K562 (cell line): ENCODE measurements around the gene VCAN. TPM values are rescaled to one million over a fixed set of nuclear protein-coding genes. Genes with fewer than 3 reads are reported as not detected.

Experiments used
- ATAC-seq: fragments of 200-7000 bp; cut with Tn5 transposase; 3 replicates; pipeline ENCODE4 v1.9.1; 2020; ENCODE audit warnings: moderate library complexity
- BruUV-seq: library from RNA; stranded (reverse); fragments of 400-500 nt; replicated peaks from 2 replicates; lab custom pipeline; 2021; lab: Mats Ljungman, UMichigan
- CTCF ChIA-PET: fragments of 300-600 bp; formaldehyde crosslinking; extraction: SDS; loops from one replicate; lab custom pipeline; 2021; ENCODE audit warnings: low intra/inter-chr PET ratio; lab: Yijun Ruan, JAX
- POLR2A ChIA-PET: fragments of 300-600, 350-650 bp; sonication (Branson Sonifier 250); formaldehyde crosslinking; extraction: SDS; loops from one replicate; lab custom pipeline; 2021; ENCODE audit warnings: antibody characterized with exemption, inconsistent platforms; lab: Yijun Ruan, JAX
- DNase-seq, 4 experiments: peaks; one replicate each; pipeline versions ENCODE4 v3.0.0 to v3.0.0-alpha.2; 2011 to 2018; ENCODE audit warnings: low spot score in 3 of 4, mixed read lengths in 3 of 4; ENCODE audit errors: extremely low read depth in 1 of 4
- FAIRE-seq: peaks from 2 replicates; lab custom pipeline; 2011; peaks lifted over from hg19 to GRCh38; lab: Jason Lieb, UNC
- H2AFZ ChIP-seq: 2 replicates; pipeline ENCODE4 v1.6.0; 2011; ENCODE audit warnings: low read depth, low read length, control low read depth, inconsistent platforms
- H3K27ac ChIP-seq: fragments of 200-600 bp; 3 replicates; pipeline ENCODE4 v1.8.0; 2011; ENCODE audit warnings: low read depth, mild to moderate bottlenecking, control low read depth, inconsistent platforms, low read length, moderate library complexity, mixed read lengths; ENCODE audit errors: extremely low read depth
- H3K27me3 ChIP-seq, 2 experiments: fragments of 300-600 bp in 1 of 2; 2 replicates in 1 of 2; 3 replicates in 1 of 2; pipeline versions ENCODE4 v1.6.0 to v1.8.0; 2011; ENCODE audit warnings: inconsistent platforms in 2 of 2, low read length in 2 of 2, mild to moderate bottlenecking in 1 of 2, mixed read lengths in 1 of 2, moderate library complexity in 1 of 2; ENCODE audit not compliant: control insufficient read depth in 2 of 2, insufficient read depth in 2 of 2
- H3K36me3 ChIP-seq: fragments of 300-600 bp; 3 replicates; pipeline ENCODE4 v1.8.0; 2011; ENCODE audit warnings: mild to moderate bottlenecking, low read length, inconsistent platforms; ENCODE audit not compliant: control insufficient read depth, insufficient read depth
- H3K4me1 ChIP-seq, 2 experiments: fragments of 200-600 bp in 1 of 2; replicated peaks in 1 of 2; 2 replicates in 1 of 2; 3 replicates in 1 of 2; pipeline versions ENCODE4 v1.5.1 to v1.8.0; 2011; ENCODE audit warnings: inconsistent platforms in 2 of 2, low read length in 2 of 2, mild to moderate bottlenecking in 1 of 2, mixed read lengths in 1 of 2, moderate library complexity in 1 of 2; ENCODE audit not compliant: control insufficient read depth in 2 of 2, insufficient read depth in 2 of 2
- H3K4me2 ChIP-seq: 2 replicates; pipeline ENCODE4 v1.6.1; 2011; ENCODE audit warnings: low read length, control low read depth, inconsistent platforms, mixed read lengths; ENCODE audit not compliant: insufficient read depth
- H3K4me3 ChIP-seq: fragments of 200-600 bp; sonication (generic), shearing (Covaris generic); 2 replicates; pipeline ENCODE4 v1.5.1; 2016; ENCODE audit warnings: control low read depth, inconsistent platforms
- H3K79me2 ChIP-seq: fragments of 200-600 bp; 3 replicates; pipeline ENCODE4 v1.8.0; 2011; ENCODE audit warnings: low read length, inconsistent platforms; ENCODE audit not compliant: control insufficient read depth, insufficient read depth
- H3K9ac ChIP-seq, 2 experiments: 2 replicates each; pipeline versions ENCODE4 v1.6.0 to v1.6.1; 2011; ENCODE audit warnings: low read depth in 2 of 2, low read length in 2 of 2, control low read depth in 1 of 2, inconsistent platforms in 1 of 2, mild to moderate bottlenecking in 1 of 2, mixed read lengths in 1 of 2; ENCODE audit not compliant: insufficient read depth in 1 of 2
- H3K9me1 ChIP-seq: one replicate; pipeline ENCODE4 v1.6.0; 2011; ENCODE audit warnings: inconsistent platforms, mild to moderate bottlenecking, low read length, moderate library complexity; ENCODE audit not compliant: control insufficient read depth, insufficient read depth
- H3K9me3 ChIP-seq: replicated peaks from 2 replicates; pipeline ENCODE4 v1.5.1; 2011; ENCODE audit warnings: low read depth, low read length, inconsistent platforms; ENCODE audit not compliant: control insufficient read depth, insufficient read depth
- H4K20me1 ChIP-seq: replicated peaks from 2 replicates; pipeline ENCODE4 v1.6.1; 2011; ENCODE audit warnings: low read length, inconsistent platforms, mixed read lengths; ENCODE audit not compliant: control insufficient read depth, insufficient read depth
- COPS2 ChIP-seq: fragments of 450-650 bp; conservative IDR thresholded peaks from 2 replicates; pipeline ENCODE4 v1.6.1; 2016; ENCODE audit warnings: mild to moderate bottlenecking, moderate library complexity
- CTCF ChIP-seq, 3 experiments: IDR thresholded peaks in 2 of 3; conservative IDR thresholded peaks in 1 of 3; 2 replicates each; pipeline ENCODE4 v1.5.1; 2011 to 2012; ENCODE audit warnings: low read length in 3 of 3, mild to moderate bottlenecking in 3 of 3, control low read depth in 2 of 3, improper control_type of control experiment in 1 of 3, inconsistent platforms in 1 of 3, low read depth in 1 of 3, mixed read lengths in 1 of 3, moderate library complexity in 1 of 3; ENCODE audit not compliant: insufficient read depth in 2 of 3
- FOXM1 ChIP-seq, 2 experiments: fragments of 450-650 bp in 1 of 2; sonication (generic) in 1 of 2; formaldehyde crosslinking in 1 of 2; IDR thresholded peaks; 2 replicates each; pipeline versions ENCODE4 v1.6.1 to v1.9.0; 2017 to 2022; ENCODE audit warnings: low read depth in 2 of 2, mild to moderate bottlenecking in 2 of 2, missing genetic modification reagents in 1 of 2, moderate library complexity in 1 of 2
- HOMEZ ChIP-seq: fragments of 250-450 bp; sonication (Bioruptor Pico); IDR thresholded peaks from 2 replicates; pipeline ENCODE4 v1.4.0; 2020; ENCODE audit warnings: mild to moderate bottlenecking, moderate library complexity
- NCOA1 ChIP-seq: fragments of 450-650 bp; IDR thresholded peaks from 2 replicates; pipeline ENCODE4 v1.6.1; 2016; ENCODE audit warnings: low read depth
- PBX2 ChIP-seq, 2 experiments: IDR thresholded peaks in 1 of 2; conservative IDR thresholded peaks in 1 of 2; 2 replicates each; pipeline ENCODE4 v1.6.1; 2016; ENCODE audit warnings: low read depth in 2 of 2, mild to moderate bottlenecking in 1 of 2, missing compliant biosample characterization in 1 of 2, missing genetic modification characterization in 1 of 2, moderate library complexity in 1 of 2
- SAFB ChIP-seq: fragments of 200-400 bp; formaldehyde crosslinking; IDR thresholded peaks from 2 replicates; pipeline ENCODE4 v1.6.1; 2017; ENCODE audit warnings: low read depth, low read length, borderline replicate concordance
- SRSF3 ChIP-seq: fragments of 200-400 bp; formaldehyde crosslinking; IDR thresholded peaks from 2 replicates; pipeline ENCODE4 v1.6.1; 2016; ENCODE audit warnings: mild to moderate bottlenecking, low read length, moderate library complexity; ENCODE audit not compliant: insufficient read depth
- TEAD1 ChIP-seq, 2 experiments: fragments of 450-650 bp in 1 of 2; sonication (generic) in 1 of 2; formaldehyde crosslinking; IDR thresholded peaks; 2 replicates each; pipeline versions ENCODE4 v1.4.0 to v1.8.0; 2020 to 2022; ENCODE audit warnings: mild to moderate bottlenecking in 2 of 2, missing genetic modification reagents in 1 of 2
- TEAD4 ChIP-seq, 2 experiments: sonication (generic) in 1 of 2; formaldehyde crosslinking in 1 of 2; IDR thresholded peaks; 2 replicates each; pipeline versions ENCODE4 v1.6.1 to v1.8.0; 2012 to 2022; ENCODE audit warnings: borderline replicate concordance in 1 of 2, inconsistent platforms in 1 of 2, low read length in 1 of 2, mild to moderate bottlenecking in 1 of 2, missing genetic modification reagents in 1 of 2
- ZNF133 ChIP-seq: fragments of 250-450 bp; sonication (Bioruptor Pico); IDR thresholded peaks from 2 replicates; pipeline ENCODE4 v1.4.0; 2020; ENCODE audit warnings: mild to moderate bottlenecking
- ZNF143 ChIP-seq: sonication (generic); formaldehyde crosslinking; IDR thresholded peaks from 2 replicates; pipeline ENCODE4 v1.9.0; 2022; ENCODE audit warnings: mild to moderate bottlenecking, missing genetic modification reagents
- ZNF57 ChIP-seq: fragments of 450-650 bp; formaldehyde crosslinking; IDR thresholded peaks from 2 replicates; pipeline ENCODE4 v1.4.0; 2020; ENCODE audit warnings: mild to moderate bottlenecking, moderate library complexity
- WGBS: fragments of 100-300 bp; shearing (Covaris generic); methylation state at CpG from one replicate; pipeline ENCODE4 v1.1.6; 2016; ENCODE audit warnings: low coverage, mixed read lengths; ENCODE audit not compliant: insufficient coverage; ENCODE audit errors: missing lambda C conversion rate; 5-methylcytosine and 5-hydroxymethylcytosine counted together
- in situ Hi-C: fragments of 300-500 bp; cut with MboI; formaldehyde crosslinking; loops from 4 replicates; pipeline ENCODE4 v1.15.0; 2018; ENCODE audit warnings: inconsistent platforms, mixed read lengths
- intact Hi-C: fragments of 100-400 bp; cut with micrococcal nuclease; formaldehyde crosslinking; loops from 2 replicates; pipeline ENCODE4 v1.14.2; 2022
- polyA plus RNA-seq, 8 experiments: library from polyadenylated mRNA; depleted of rRNA in 4 of 8; stranded (reverse) in 5 of 8; unstranded in 3 of 8; fragments of >200 nt; fragmentation: Nextera tagmentation in 2 of 8; fragmentation: Illumina TruSeq in 1 of 8; extraction: Ambion mirVana in 2 of 8; extraction: Trizol in 1 of 8; gene quantifications; 2 replicates each; pipeline versions ENCODE4 v1.2.1 to v1.2.3, GENCODE V29; 2011 to 2014; ENCODE audit warnings: inconsistent platforms in 1 of 8, missing spikeins in 1 of 8
- total RNA-seq, 7 experiments: library from RNA; depleted of rRNA in 6 of 7; stranded (reverse); fragments of >200 nt in 6 of 7; fragmentation: Illumina TruSeq in 2 of 7; extraction: Trizol in 2 of 7; gene quantifications; 2 replicates each; pipeline versions ENCODE4 v1.2.1 to v1.2.3, GENCODE V29; 2011 to 2021; ENCODE audit warnings: low replicate concordance in 1 of 7

VCAN gene
- total and polyA plus RNA-seq, 9 of the 15 experiments (the other 6 are each of a cell fraction or from before 2014, with no cell fraction given) = 0.01 to 0.33 (median 0.05) TPM

- 17% methylated on average over 13 of the region's 13 CpGs for WGBS
- DNase-seq (peak; percentile 48 to 79 (median 54)), FAIRE-seq (peak; percentile 95), ATAC-seq (peak; percentile 99)
- no peaks in the 10 kb centered on the region for H4K20me1 ChIP-seq
- in situ Hi-C loops (no loop called here), intact Hi-C loops (loop anchor here (5.0 to 10.0 kb wide), 4 partner anchors 42 to 1116 kb away; partner anchors contain the start of gene VCAN)
- H3K9ac ChIP-seq = no peak overlapping the region
- no peak overlapping the region for H3K4me3 ChIP-seq
- no peaks in the 10 kb centered on the region for H3K9me1 ChIP-seq
- ChIA-PET POLR2A (no interaction called here), CTCF (interaction anchor here (0.7 kb wide), 1 partner anchor 14 kb away, joined by 3 read pairs; no protein-coding TSS in a partner anchor)
- no peak overlapping the region for H3K4me2 ChIP-seq
- peak overlapping the region; percentile 26; the same call in 1 of the 2 replicates for H2AFZ ChIP-seq
- H3K27ac ChIP-seq = no peak overlapping the region
- no peaks in the 10 kb centered on the region for H3K9me3 ChIP-seq
- H3K36me3 ChIP-seq = no peaks in the 10 kb centered on the region
- BruUV-seq = no TSS peak
- H3K4me1 ChIP-seq = no peaks in the 10 kb centered on the region
- H3K79me2 ChIP-seq = no peaks in the 10 kb centered on the region
- H3K27me3 ChIP-seq = no peaks in the 10 kb centered on the region; a peak in 1 of 5 replicates
- TF ChIP-seq HOMEZ (CRISPR knock-in tag) = no peak
- no peak for TF ChIP-seq NCOA1
- TF ChIP-seq FOXM1 (IDR thresholded peaks at IDR 0.05; ENCODE audit: low read depth) = no peak
- TF ChIP-seq FOXM1 (CRISPR knock-in tag; IDR thresholded peaks at IDR 0.05; ENCODE audit: low read depth) = no peak
- TF ChIP-seq CTCF (IDR thresholded peaks at IDR 0.05 in 2 of 3, conservative IDR thresholded peaks at IDR 0.05 in 1 of 3; ENCODE audit: insufficient read depth in 2 of 3, low read depth in 1 of 3, low read length in 3 of 3) = peak; percentile 87 to 98 (median 97)
- no peak for TF ChIP-seq ZNF57
- TF ChIP-seq ZNF143 (CRISPR knock-in tag) = no peak
- TF ChIP-seq TEAD1 (CRISPR knock-in tag; IDR thresholded peaks at IDR 0.05) = peak; percentile 58 to 78; a peak in 1 of 4 replicates
- no peak for TF ChIP-seq COPS2
- TF ChIP-seq SRSF3 = no peak
- no peak for TF ChIP-seq PBX2 (CRISPR knock-in tag; IDR thresholded peaks at IDR 0.05; ENCODE audit: low read depth)
- TF ChIP-seq PBX2 (tag; conservative IDR thresholded peaks at IDR 0.05; ENCODE audit: low read depth) = no peak; the same call in 1 of the 2 replicates
- no peak for TF ChIP-seq ZNF133 (CRISPR knock-in tag)
- TF ChIP-seq SAFB = no peak
- peak; percentile 49; the same call in 1 of the 2 replicates for TF ChIP-seq TEAD4 (IDR thresholded peaks at IDR 0.05; ENCODE audit: low read length)
- TF ChIP-seq TEAD4 (CRISPR knock-in tag; IDR thresholded peaks at IDR 0.05; ENCODE audit: borderline replicate concordance) = no peak
Measured at GRCh38 chr5:83430130-83431010, 41.2 kb upstream of the VCAN start.
